CD4-positive, alpha-beta T cell treated with Interleukin-4 for 4 hours (primary cell): ENCODE results near the gene VOPP1.

Experiments used
- DNase-seq: peaks from one replicate; pipeline ENCODE4 v3.0.0-alpha.2; 2020

VOPP1 gene

DNA sequence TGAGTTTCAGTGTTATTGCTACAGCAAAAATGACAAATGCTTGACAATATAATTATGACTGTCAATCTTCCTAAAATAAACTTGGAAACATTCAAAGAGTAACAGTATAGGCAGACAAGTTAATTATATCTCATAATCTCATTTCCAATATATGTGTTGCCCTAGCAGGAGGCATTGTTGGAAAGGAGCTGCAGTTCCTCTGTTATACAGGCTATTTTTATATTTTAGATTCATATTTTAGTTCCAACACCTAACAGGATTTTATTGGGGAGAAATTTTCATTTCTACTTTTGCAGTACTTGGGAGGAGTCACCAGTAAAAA is 19.3 kb downstream of the VOPP1 start:
- no peak for DNase-seq

DNA sequence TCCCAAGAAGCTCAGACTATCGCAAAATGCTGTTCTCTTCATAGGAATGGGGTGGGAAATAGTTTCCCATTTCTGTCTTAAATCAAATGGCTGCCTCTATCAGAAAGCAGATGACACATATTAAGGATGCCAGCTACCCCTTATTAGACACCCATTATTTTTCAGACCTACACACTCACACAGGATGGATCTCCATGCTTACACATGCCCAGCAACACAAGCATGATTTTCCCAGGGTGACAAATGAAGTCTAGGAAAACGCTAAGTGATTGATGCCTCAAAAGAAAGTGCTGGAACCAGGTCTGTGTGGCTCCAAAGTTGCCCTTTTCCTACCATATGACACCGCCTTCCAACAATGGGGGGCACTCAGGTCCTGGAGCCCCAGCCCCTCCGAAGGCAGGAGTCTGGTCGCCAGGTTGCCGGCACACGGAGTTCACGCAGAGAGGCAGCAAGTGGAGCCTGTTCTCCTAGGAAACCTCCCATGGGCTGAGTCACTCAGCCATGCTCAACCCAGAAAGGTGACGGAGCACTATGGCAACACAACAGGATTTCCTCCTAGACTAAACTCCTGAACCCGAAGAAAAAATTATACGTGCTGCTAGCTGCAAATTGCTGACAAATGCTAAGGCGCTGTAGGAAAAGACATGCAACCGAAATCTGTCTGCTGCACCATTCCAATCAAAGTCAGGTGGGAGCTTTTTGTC is 19.8 kb downstream of the VOPP1 start:
- no peak for DNase-seq

DNA sequence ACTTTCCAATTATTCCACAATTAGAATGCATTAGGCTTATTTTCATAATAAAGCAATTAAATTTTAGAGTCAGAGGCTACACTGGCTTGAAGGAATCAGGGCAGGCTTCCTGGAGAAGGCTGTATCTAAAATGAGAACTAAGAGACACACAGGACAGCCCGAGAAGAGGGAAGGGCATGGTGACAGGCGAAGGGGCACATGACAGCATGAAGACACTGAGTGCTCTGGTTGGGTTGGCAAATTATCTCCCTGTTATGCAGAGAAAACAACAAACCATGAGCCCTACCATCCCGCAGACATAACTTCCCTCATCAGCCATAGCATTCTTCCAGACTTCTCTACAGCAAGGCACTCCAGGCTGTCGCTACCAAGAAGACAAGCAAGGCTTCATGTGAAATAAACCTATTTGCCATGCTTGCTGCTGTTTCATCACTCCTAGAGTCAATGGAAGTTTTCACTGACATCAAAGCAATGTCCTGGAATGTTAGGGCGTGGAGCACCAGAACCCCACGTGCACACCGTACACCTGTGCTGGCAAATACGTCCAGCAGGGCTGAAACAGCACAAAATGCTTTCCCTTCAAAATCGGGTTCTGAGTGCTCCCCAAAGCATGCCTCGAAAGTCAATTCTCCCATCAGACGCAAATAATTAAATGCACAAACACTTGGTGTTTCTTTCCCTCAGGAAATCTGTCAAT is 21.3 kb downstream of the VOPP1 start:
- no peak for DNase-seq

DNA sequence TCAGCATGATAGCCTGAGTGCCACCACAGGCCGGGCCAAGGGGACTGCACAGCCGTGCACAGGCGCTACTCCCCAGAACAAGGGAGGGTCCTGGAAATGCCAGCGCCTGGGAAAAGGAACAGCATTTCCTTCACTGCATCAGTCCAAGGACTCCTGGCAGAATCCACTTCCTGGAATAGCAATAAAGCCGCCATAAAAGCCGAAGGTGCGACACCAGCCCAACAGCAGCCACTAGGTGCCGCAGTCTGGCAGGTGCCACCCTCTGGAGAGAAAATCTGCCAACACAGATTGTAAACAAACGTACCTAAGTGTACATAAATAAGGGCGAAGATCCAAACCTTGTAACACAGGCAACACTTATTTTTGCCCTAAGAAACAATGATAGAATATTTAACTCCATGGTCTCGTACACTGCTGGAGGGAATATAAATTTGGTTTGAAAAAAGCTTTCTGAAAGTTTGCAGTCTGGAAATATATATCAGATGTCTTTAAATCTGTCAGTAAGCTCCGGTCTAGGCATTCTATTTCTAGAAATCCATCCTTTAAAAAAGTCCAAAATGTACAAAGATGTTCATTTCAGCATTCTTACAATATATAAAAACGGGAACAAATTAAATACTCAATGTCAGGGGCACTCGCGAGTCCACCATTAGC is 22.2 kb downstream of the VOPP1 start:
- no peak for DNase-seq

DNA sequence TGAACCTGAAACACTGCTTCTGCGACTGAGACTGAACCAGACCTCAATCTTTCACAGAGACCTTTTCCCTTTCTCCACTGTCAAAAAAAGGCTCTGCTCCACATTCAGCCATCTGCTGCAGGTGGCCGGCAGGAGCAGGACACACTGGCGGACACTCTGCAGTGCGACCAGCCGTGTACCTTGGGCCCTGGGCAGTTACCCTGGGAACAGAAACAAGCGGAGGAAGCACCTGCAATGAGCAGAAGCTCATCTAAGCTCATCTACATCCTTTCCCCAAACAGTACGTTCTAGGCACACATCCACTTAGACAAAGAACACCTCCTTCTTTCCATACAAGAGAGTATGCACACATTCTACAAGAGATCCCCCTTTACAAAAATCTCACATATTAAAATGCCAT is 22.8 kb downstream of the VOPP1 start:
- DNase-seq, result no peak

DNA sequence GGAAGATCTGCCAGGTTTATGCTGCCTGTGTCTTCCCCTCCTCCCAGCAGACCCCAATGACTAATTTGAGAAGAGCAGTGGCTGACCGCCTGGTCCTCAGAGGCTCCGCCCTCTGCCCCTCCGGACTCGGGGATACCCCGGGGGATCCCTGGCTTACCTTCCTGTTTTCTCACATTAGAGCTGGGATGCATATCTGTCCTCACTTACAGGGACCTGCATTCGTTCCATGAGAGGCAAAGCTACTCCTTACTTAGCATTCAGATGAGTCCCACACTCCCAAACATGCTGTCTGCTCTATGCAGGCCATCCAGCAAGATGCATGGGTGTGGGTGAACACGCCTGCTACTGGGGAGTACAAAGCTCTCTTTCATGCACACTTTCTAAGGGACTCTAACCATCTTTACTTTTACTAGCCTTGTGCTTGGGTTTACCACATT is 24.0 kb downstream of the VOPP1 start:
- DNase-seq, result no peak

DNA sequence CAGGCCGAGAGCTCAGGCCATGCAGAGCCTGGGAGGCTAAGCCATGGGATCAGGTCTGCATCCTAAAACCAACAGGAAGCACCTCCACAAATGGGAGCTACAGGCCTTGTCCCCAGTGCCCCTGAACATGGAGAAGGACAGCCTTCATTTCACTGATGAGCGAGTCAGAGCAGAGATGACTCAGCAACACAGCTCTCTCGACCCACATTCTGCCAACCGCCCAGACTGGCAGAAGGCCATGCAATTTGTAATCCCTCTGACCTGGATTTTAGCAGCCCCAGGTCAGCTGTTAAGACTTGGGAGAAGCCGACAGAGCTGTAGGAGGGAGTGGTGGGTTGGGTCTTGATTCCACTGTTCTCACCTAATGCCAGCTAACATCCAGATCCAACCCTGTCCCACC is 25.5 kb downstream of the VOPP1 start:
- peak; percentile 50 for DNase-seq

DNA sequence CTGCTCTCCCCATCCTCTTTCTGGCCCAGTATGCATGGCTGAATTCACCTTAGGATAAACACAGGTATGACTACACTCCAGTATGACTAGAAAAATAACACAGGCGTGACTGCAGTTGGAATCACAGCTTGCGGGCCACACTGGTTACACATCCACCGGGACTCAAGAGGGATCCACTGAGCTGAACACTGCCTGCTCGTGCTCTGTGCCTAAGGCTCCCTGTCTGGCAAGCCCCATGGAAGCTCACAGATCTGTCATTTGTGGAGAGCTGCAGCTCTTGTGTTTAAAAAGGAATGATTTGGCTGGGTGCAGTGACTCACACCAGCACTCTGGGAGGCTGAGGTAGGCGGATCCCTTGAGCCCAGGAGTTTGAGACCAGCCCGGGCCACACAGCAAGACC is 26.8 kb downstream of the VOPP1 start:
- no peak for DNase-seq

DNA sequence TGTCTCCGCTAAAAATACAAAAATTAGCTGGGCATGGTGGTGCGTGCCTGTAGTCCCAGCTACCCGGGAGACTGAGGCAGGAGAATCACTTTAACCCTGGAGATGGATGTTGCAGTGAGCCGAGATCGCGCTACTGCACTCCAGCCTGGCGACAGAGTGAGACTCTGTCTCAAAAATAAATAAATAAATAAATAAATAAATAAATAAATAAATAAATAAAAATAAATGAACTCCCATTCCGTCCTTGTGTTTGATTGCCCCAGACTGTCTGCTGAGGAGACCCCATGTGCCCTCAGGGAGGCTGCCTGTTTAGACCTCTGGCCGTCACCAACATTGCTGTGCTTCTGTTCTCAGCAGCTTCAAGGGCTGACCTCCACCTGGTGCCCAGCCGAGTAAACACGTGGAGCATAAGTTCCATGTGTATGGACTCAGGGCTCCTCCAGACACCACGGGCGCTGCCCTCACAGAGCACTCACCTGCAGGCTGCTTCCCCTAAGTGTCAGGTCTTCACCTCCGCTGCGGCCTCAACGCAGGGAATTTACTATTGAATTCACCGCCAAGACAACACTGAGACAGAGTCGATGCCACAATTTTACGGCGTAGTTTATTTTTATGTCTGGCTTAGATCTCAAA is 32.0 kb downstream of the VOPP1 start:
- no peak for DNase-seq

DNA sequence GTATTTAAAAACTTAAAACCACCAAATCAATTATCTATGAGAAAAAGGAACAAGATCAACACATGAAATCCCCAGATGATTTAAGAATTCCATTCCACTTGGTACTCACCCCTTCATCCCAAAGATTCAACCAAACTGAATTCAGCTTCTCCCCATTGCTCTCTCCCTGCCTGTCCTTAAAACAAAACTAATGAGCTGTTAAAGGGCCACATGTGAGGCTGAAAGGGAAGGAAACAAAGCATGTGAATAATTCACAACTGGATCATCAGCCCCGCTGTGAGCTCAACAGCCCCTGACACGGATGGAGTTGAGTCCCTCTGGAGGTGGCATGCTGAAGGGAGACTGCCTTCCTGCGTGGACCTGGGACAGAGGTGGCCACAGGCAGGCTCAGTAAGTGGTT is 32.9 kb downstream of the VOPP1 start:
- DNase-seq, result no peak

DNA sequence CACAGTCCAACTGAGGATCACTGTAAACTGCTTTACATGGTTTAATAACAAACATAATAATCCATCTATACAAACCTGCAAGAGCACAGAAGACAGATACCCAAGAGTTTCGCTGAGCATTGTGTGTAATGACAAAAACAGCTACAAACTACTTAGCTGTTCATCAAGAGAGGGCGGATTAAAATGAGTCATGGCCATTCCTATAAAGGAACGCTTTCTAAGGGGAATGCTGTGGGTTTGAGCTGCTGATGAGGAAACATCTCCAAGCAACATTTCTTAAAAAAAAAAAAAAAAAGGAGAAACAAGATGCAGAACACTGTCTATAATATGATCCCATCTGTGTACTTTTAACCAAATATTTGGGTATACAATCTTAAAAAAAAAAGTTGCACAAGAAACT is 33.8 kb downstream of the VOPP1 start:
- no peak for DNase-seq

DNA sequence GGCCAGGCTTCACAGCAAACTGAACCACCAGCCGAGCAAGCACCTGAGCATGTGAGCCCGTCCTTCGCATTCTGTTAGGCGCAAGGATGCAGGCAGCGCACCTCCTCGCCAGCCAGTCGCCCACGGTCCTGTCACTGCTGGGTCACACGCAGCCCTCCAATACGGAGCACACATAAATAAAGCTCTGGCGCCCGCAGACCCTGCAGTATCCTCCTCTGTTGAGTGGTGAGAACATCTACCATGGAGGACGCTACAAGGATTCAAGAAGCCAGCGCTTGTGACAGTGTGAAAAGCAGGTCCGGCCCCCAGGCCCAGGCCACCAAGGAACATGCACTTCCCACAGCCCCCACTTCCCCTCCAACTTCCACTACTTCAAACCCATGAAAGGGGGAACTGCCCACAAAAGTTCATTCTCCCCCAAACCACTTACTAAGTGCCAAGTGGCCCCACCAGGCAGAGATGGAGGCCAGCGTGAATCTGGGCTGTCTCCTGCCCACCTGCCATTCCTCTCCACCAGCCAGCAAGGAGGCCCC is 34.8 kb downstream of the VOPP1 start:
- DNase-seq, result no peak

DNA sequence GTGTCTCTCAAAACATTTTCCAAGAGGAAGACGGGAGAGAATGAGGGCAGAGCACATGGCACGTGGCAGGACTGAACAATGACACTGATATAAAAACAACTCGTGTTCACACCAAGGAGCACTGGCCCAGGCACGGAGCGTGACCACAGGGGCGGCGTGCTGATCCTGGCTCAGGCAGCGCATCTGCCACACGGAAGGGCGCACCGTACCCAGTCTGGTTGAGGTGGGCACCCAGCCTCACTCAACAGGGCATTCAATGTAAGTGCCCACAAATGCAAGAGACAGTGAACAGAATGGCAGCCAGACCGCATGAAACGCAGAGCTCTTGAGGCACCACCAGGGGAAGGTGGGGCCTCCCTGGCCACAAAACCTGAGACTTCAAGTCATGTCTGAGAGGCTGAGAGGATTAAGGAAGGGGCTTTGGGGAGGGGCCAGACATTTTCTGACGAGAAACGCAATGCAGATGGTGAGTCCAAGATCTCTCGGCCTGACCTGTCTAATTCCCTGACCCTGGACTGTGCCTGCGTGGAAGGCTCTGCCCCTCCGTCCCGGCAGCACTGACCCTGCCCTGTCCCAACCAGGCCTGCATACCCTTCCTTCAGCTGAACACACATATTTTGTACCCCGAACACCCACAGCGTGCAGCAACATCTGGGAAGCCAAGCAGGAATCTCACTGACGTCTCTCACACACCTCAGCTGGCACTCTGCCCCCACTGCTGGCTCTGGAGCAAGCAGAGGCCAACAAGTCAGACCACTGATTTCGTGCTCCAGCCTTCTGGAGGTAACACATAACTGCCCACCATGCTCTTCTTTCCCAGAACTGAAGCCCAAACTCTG is 35.5 kb downstream of the VOPP1 start:
- no peak for DNase-seq

DNA sequence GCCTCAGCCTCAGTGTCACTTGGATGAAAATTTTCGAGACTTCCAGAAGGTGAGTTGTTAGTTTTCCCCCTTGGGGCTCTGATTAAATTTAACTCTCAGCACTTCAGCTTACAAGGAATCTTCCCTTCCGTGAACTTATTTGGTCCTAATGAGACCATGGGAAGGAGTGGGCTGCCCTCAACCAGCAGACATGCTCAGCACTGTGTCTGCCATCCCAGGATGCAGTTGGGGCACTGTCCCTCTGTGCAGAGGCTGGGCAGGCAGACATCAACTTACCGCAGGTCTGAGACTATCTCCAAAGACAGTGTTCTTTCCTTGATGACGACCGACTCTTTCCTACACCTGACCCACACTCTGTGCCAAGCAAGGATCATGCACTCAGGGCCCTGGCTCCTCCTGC is 36.7 kb downstream of the VOPP1 start:
- DNase-seq, result no peak

DNA sequence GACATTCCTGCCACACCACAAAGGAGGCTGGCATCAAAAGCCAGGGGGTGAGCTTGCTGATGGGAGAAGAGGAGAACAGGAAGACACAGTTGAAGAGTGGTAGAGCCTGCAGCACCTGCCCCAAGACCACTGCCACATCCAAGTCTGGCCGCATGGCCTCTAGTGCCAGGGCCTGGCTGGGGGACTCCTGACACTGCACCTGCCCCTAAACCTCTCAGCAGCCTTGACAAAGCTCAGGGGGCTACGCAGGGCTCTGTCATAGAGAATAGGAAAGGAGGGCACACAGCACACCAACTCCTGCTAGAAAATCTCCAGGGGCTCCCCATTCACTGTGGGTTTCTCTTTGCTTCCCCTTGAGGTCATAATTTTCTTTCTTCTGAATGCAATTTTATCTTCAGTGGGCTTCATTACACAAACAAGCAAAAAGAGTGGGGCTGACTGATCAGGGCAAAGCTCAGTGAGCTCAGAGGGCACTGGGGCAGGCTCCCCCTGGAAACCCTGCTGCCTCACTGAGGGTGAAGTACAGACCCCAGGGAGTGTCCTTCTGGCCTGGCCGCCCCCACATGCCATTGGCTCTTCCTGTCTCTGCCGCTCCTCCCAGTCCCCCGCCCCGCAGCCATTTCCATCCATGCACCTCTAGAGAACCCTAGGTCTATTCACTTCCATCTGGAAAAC is 37.2 kb downstream of the VOPP1 start:
- DNase-seq, result no peak

DNA sequence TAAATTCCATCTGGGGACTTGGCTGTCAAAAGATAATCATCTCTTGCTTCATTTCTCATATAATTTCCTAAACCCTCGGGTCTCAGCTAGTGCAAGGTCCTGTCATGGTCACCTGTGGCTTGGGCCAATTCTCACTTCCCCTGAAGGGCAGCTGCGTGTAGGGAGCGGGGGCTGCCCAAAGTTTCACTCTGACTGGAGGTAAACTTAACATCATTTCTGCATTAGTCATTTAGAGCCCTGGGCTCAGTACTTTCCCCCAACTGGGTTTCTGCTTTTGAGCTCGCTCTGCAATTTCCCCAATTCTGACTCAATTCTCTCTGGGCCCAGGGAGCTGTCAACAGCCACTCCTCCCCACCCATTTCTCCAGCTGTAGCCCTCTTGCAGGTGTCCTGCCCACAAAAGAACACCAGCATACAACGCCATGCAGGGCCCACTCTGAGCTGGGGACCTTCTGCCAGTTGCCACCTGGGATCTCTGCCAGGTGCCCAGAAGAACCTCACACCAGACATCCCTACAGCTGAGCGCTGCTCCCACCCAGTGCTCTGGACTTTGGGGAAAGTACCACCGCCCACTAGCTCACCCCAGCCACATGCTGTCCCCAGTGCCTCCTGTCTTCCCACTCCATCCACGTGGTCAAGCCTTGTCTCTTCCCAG is 37.9 kb downstream of the VOPP1 start:
- DNase-seq, result peak; percentile 84

DNA sequence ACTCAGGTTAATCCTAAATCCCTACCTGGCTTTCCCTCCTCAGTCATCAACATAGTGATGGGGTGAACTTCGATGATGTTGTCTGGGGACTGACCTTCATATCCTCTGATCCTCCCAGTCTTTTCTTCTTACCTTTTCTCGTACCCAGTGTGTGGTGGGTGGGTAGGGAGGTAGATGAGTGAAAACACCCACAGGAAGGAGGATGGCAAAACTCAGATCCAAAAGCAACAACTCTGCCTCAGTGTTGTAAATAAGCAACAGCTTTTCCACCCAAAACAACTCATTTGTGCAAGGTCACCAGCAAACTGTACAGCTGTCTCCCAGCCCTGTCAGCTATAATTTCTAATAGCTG is 38.6 kb downstream of the VOPP1 start:
- DNase-seq, result no peak

DNA sequence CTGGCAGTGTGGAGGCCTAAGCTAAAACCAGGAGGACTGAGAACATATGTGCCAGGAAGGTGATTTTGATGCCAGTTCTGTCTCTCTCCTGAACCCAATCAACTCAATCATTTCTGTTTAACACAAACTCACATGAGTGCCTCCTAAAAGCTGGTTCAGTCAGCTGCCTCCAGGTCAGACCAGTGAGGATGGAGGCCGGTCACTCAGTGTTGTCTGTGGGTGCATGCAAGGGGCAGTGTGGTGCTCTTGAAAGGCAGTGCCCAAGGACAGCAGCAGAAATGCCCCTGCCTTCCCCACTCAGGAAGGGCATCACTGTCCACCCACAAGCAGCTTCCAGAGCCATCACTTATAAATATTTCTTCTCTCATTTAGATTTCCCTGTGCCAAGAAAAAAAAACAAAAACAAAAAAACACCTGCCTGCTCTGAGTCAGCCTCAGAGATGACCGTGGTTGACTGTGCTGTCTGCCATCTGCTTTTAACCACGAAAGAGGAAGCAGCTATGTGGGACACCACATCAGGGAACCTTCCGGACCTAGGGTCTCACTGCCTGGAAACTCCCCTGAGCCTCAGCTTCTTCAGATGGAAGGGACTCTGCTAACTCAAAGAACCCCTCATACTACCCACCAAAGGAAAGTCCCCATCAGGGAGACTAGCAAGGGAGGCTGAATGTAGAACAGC is 39.1 kb downstream of the VOPP1 start:
- peak; percentile 91 for DNase-seq

DNA sequence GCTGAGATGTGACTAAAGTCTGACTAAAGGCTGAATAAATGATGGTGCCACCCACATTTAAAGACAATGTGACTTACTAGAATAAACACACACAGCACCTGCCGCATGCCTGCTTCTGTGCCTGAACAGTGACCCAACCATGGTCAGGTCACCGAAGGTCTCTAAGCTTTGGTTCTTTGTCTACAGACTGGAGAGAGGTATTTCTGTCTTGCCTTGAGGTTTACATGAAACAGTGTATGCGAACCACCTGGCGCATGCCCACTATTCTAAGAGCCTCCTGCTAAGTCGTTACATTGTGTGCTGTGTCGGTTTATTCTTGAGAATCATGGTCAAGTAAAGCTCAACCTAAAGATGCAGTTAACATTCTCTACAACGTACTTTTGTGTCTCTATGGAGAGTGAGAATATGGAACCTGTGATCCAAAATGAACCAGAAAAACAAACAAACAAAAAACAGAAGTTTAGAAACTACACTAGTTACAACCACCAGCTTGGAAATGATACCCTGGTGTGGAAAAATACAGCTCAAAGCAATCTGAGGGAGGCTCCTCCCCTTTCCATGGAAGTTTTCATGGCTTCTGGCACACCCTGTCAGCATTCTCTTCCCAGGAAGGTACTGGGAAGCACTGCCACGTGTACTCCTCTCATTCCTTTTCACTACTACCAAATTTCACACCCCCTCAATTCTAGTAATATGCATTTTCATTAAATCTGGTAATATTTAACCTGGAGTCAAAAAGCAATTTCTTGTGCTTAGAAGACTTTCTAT is 40.0 kb downstream of the VOPP1 start:
- no peak for DNase-seq

DNA sequence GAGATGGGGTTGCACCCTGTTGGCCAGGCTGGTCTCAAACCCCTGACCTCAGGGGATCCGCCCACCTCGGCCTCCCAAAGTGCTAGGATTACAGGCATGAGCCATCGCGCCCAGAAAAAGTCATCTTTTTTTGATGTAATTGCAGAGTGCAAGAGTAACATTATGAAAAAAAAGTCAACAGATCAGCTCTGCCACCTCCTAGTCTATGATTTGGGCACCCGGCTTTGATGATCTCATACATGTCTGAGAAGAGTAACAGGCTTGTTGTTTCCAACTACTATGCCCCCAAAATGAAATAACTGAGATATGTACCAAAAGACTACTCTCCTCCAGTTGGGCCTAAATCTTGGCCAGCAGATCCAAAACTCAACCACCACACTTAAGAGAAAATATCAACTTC is 40.8 kb downstream of the VOPP1 start:
- DNase-seq, result peak; percentile 51
